LNCAP (cell line): ENCODE results near the gene RBPMS2.

Experiments used
- TF ChIP-seq, protein P1 (sequence below): fragments of 450-650 bp; IDR thresholded peaks from 2 replicates; pipeline ENCODE4 v1.5.1; 2017; ENCODE audit warnings: mild to moderate bottlenecking

Gene RBPMS2

DNA sequence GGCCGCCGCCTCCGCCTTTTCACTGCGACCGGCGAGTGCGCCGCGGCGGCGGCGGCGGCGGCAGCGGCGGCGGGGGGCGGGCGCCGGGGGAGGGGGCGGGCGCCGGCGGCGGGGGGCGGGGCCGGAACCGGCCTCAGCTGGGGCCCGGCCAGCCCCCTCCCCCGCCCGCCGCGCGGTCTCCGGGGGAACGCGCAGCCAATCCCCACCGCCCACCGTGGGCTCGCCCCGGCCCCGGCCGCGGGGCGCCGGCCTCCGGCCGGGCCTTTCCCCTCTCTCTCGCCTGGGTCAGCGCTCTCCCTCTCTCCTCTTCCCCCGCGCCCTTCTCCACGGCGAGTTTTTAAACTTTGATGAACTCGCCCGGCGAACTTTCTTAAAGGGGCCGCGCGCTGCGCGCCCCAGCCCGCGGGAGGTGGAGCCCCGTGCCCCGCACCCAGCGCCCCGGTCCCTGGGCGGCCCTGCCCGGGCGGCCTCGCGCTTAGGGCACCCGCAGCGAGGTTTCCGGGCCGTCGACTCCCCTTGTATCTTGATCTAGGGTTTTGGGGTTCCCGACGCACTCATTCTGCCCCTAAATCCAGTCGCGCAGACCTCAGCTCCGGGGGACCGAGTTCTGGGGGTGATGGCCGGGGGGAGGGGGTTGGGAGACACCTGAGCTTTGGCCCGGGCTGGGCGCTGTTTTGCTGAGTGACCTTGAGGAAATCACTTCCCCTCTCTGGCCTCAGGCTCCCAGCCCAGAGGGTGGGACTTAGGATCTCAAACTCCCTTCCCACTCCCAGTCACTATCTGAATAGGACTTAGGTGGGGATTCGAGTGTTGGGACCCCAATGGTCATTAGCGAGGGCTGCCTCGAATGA, at the start of gene RBPMS2:
Gene RBPMS2, minus strand, starts transcription at position 39 of the 851 bp plus-strand sequence. CDS start 270 bp downstream, outside the sequence.
- TF ChIP-seq, protein P1, sequence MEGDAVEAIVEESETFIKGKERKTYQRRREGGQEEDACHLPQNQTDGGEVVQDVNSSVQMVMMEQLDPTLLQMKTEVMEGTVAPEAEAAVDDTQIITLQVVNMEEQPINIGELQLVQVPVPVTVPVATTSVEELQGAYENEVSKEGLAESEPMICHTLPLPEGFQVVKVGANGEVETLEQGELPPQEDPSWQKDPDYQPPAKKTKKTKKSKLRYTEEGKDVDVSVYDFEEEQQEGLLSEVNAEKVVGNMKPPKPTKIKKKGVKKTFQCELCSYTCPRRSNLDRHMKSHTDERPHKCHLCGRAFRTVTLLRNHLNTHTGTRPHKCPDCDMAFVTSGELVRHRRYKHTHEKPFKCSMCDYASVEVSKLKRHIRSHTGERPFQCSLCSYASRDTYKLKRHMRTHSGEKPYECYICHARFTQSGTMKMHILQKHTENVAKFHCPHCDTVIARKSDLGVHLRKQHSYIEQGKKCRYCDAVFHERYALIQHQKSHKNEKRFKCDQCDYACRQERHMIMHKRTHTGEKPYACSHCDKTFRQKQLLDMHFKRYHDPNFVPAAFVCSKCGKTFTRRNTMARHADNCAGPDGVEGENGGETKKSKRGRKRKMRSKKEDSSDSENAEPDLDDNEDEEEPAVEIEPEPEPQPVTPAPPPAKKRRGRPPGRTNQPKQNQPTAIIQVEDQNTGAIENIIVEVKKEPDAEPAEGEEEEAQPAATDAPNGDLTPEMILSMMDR, result no peak

DNA sequence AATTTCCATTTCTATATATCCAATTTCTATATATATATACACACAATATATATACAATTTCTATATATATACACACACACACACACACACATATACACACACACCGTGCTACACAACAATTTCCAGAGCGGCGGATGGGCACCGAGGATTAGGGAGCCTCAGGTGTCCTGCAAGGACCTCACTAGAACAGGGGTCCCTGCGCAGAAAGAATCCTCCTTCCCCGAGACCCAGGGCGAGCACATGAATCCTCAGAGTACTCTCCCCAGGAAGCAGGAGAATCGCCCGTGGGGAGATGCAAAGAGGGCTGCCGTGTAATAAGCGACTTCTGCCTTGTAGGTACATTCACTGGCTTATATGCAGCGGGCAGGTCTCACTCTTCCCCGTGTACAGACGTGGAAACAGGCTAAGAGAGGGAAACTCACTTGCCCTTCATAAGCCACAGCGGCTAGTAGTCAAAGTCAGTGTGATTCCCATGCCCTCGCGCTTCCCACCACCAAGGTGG, 49.6 kb upstream of the RBPMS2 start:
- TF ChIP-seq, protein P1, result no peak

DNA sequence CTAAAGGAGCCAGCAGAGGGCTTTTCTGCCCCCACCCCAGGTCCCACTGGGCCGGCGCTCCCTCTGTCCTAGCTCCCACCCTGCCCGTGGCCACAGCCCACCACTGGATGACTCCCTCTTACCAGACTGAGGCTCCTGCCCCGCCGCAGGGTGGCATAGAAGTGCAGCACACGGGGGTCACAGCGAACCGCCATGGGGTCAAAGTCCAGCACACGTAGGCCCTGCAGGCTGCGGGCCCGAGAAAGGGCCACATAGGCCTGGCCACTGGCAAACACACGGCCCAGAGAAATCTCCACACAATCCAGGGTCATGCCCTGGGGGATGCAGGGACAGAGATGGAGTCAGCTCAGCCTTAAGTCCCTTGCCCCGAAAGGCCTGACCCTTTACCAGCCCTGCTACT, 41.1 kb upstream of the RBPMS2 start:
- TF ChIP-seq, protein P1, result no peak

DNA sequence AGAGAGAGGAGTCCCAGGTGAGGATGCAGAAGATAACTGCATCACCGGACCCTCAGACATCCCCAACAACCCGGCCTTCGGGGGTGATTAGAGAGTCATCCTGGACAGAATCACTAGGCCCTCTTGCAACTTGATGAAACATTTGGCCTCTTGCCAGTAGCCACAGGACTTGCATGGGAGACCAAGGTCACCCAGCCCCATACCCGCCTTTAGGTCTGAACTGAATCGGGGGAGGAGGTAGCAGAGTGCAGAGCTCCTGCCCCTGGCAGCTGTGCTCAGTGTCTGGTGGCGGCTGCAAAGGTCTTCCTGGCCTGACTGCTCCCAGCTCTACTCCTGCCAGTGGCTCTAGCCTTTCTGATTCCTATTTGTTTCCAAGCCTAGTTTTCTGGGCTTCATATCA, 37.7 kb upstream of the RBPMS2 start:
- TF ChIP-seq, protein P1, result no peak

DNA sequence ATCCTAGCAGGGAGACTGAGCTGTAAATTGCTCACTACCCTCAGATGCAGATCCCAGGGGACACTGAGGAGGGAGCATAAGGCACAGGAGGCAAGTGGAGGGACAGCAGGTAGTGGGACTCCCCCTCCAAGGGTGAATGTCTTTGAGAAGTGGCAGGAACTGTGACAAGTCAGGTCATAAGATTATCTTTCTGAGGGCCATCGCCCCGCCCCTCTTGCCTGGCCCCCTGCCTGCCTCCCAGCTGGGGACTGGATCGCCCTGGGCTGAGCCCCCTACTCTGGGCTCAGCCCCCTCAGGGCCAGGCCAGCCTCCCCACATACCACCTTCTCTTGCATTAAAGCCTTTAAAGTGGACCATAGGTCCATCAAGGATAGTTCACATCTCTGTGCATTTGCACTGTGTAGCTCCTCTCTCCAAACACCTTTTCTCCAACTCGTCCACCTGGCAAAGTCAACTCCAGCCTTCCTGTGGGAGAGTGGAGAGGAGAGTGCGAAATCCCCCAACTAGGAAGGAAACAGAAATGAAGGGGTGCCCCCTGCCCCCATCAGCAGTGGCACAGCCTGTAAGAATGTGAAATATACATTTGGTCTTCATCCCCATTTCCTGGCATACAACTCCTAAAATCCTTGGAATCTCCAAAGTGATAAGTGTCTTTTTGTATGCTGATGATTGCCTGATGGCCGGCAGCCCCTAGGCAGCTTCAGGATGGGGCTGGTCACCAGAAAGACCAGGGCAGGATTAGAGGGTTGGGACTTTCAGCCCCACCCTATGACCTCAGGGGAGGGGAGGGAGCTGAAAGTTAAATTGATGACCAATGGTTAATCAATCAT, 35.3 kb upstream of the RBPMS2 start:
- TF ChIP-seq, protein P1, result no peak

DNA sequence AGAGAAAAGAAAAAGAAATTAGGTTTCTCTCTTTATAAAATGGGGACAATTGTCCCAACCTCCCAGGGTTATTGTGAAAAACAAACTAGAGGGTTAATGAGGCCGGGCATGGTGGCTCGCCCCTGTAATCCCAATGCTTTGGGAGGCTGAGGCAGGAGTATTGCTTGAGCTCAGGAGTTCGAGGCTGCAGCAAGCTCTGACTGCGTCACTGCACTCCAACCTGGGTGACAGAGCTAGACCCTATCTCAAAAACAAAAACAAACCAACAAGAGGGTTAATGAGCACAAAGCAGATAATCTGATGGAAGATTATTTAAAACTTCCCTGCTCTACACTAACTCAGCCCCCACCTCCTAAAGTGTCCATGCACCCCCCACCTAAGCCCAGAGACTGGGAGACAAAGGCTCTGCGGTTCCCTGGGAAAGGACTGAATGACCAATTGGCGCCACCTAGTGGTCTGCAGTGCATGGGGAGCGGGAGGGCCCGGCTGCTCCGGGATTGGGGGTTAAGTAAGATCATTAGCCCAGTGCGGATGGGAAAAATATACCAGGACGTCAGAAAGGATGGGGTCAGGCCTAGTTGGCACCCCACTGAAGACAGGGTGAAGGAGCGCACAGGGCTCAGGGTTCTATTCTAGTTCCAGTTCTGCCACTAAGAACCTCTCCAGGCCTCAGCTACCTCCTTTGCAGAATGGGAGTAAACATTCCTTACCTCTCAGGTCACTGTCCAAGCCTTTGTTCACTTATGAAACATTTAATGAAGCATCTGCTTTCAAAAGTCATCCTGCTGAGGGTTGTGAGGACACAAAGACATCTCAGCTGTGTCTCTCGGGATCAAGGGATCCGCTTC, 34.5 kb upstream of the RBPMS2 start:
- TF ChIP-seq, protein P1, result peak; percentile 98
